ENCODE data around the gene BIRC5.

The BIRC5 gene

DNA sequence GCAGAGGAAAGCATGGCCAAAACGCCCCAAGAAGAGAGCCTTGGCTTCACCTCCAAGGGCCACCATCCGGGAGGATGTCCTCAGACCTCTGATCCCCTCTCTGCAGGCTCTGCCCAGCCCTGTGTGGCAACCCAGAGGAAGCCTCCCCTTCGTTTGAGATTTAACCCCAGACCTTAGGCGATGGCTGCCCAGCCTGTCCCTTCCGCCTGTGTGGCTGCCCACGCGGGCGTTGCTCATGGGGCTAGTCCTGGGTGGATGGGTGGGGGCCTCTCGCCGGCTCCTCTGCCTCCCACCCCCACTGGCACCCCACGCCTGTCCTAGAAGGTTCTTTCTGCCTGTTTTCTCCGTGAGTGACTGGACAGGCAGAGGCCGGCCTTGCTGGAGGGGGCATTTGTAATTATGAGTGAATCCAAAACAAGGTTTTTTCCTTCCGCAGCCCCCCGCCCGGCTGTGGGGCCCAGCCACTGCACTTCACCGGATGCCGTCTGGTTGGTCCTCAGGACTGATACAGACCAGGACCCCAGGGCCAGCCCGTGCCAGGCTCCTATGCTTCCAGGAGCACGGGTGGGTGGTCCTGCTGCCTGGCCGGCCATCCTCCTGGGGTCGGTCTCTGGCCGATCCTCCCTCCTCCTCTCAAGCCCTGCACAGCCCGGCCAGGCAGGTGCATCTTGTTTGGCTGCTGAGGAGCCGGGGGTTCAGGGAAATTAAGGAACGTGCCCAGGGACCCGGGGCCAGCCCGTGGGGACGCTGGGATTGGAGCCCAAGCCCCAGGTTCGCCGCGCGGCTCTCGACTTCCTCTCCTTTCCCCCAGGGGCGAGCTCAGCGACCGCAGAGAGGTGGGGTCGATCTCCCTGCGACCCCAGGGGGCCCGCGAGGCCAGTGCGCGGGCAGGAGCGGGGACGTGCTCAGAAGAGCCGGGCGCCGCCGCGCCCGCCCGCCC, 17.2 kb downstream of the BIRC5 start, which contains the start of gene TMEM235:
Gene TMEM235, plus strand, starts transcription at position 636 of the 940 bp plus-strand sequence. CDS start 393 bp downstream, outside the sequence.
- Histone ChIP-seq H3K9ac (ENCODE audit: low read depth, low read length, poor library complexity, severe bottlenecking) (no peak within 1 kb of the TSS), H2AFZ (ENCODE audit: low read length) (no peak within 1 kb of the TSS), H3F3A (ENCODE audit: low read depth) (no peaks in the 10 kb centered on the region), H3K27me3 (ENCODE audit: insufficient read depth, low read length, poor library complexity, severe bottlenecking) (no peaks in the 10 kb centered on the region), H3K4me3 (ENCODE audit: low read length, poor library complexity, severe bottlenecking) (no peak within 1 kb of the TSS), H3K4me2 (ENCODE audit: low read depth, low read length, poor library complexity, severe bottlenecking) (no peak within 1 kb of the TSS), H3K4me1 (ENCODE audit: insufficient read depth, low read length, poor library complexity, severe bottlenecking) (no peaks in the 10 kb centered on the region), H3K79me2 (ENCODE audit: insufficient read depth, low read length) (no peaks in the 10 kb centered on the region), H4K20me1 (ENCODE audit: insufficient read depth, low read length, poor library complexity, severe bottlenecking) (no peaks in the 10 kb centered on the region), H3K36me3 (ENCODE audit: insufficient read depth, low read length) (no peaks in the 10 kb centered on the region), H3K9me3 (ENCODE audit: insufficient read depth, low read depth, low read length) (no peaks in the 10 kb centered on the region), H3K9me2 (replicated peaks; ENCODE audit: low read depth, low read length) (no peaks in the 10 kb centered on the region)
- TF ChIP-seq EZH2phosphoT487 (IDR thresholded peaks at IDR 0.05; ENCODE audit: borderline replicate concordance): no peak
- TF ChIP-seq, protein P1, sequence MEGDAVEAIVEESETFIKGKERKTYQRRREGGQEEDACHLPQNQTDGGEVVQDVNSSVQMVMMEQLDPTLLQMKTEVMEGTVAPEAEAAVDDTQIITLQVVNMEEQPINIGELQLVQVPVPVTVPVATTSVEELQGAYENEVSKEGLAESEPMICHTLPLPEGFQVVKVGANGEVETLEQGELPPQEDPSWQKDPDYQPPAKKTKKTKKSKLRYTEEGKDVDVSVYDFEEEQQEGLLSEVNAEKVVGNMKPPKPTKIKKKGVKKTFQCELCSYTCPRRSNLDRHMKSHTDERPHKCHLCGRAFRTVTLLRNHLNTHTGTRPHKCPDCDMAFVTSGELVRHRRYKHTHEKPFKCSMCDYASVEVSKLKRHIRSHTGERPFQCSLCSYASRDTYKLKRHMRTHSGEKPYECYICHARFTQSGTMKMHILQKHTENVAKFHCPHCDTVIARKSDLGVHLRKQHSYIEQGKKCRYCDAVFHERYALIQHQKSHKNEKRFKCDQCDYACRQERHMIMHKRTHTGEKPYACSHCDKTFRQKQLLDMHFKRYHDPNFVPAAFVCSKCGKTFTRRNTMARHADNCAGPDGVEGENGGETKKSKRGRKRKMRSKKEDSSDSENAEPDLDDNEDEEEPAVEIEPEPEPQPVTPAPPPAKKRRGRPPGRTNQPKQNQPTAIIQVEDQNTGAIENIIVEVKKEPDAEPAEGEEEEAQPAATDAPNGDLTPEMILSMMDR (conservative IDR thresholded peaks at IDR 0.05; ENCODE audit: low read length): no peak

- no peak overlapping the region for H3K4me3 ChIP-seq (ENCODE audit: low read length, poor library complexity, severe bottlenecking)
- H2AFZ ChIP-seq (ENCODE audit: low read length): no peak overlapping the region
- H3K9me3 ChIP-seq (ENCODE audit: insufficient read depth, low read depth, low read length): no peaks in the 10 kb centered on the region
- no peak overlapping the region for H3K9ac ChIP-seq (ENCODE audit: low read depth, low read length, poor library complexity, severe bottlenecking)
- H3K4me2 ChIP-seq (ENCODE audit: low read depth, low read length, poor library complexity, severe bottlenecking): no peak overlapping the region
- H3K79me2 ChIP-seq (ENCODE audit: insufficient read depth, low read length): no peaks in the 10 kb centered on the region
- no peaks in the 10 kb centered on the region for H3K4me1 ChIP-seq (ENCODE audit: insufficient read depth, low read length, poor library complexity, severe bottlenecking)
- no peak for TF ChIP-seq EZH2phosphoT487 (IDR thresholded peaks at IDR 0.05; ENCODE audit: borderline replicate concordance)
- TF ChIP-seq, protein P1 (conservative IDR thresholded peaks at IDR 0.05; ENCODE audit: low read length): no peak
- H3K27me3 ChIP-seq (ENCODE audit: insufficient read depth, low read length, poor library complexity, severe bottlenecking): no peaks in the 10 kb centered on the region
- no peaks in the 10 kb centered on the region for H3K36me3 ChIP-seq (ENCODE audit: insufficient read depth, low read length)
- no peaks in the 10 kb centered on the region for H4K20me1 ChIP-seq (ENCODE audit: insufficient read depth, low read length, poor library complexity, severe bottlenecking)
- H3F3A ChIP-seq (ENCODE audit: low read depth): no peaks in the 10 kb centered on the region
- H3K9me2 ChIP-seq (replicated peaks; ENCODE audit: low read depth, low read length): no peaks in the 10 kb centered on the region
Measured at GRCh38 chr17:78231991-78232858, 18.2 kb downstream of the BIRC5 start.

DNA sequence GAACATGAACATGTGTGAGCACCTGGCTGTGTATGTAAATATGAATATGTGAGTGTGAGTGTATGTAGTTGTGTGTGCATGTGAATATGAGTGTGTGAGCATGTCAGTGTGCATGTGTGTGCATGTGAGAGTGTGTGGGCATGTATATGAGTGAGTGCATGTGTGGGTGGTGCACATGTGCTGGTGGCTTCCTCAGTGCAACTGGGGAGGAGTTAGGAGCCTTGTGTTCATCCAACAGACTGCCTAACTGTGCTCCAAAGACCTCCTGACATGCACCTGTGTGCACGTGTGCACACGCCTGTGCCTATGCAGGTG, 18.8 kb downstream of the BIRC5 start:
- H3K4me2 ChIP-seq (ENCODE audit: low read depth, low read length, poor library complexity, severe bottlenecking): no peak overlapping the region
- H3K9me3 ChIP-seq (ENCODE audit: insufficient read depth, low read depth, low read length): no peaks in the 10 kb centered on the region
- H4K20me1 ChIP-seq (ENCODE audit: insufficient read depth, low read length, poor library complexity, severe bottlenecking): no peaks in the 10 kb centered on the region
- TF ChIP-seq EZH2phosphoT487 (IDR thresholded peaks at IDR 0.05; ENCODE audit: borderline replicate concordance): no peak
- TF ChIP-seq, protein P1 (conservative IDR thresholded peaks at IDR 0.05; ENCODE audit: low read length): no peak
- H3K4me3 ChIP-seq (ENCODE audit: low read length, poor library complexity, severe bottlenecking): no peak overlapping the region
- H3K27me3 ChIP-seq (ENCODE audit: insufficient read depth, low read length, poor library complexity, severe bottlenecking): no peaks in the 10 kb centered on the region
- H3K4me1 ChIP-seq (ENCODE audit: insufficient read depth, low read length, poor library complexity, severe bottlenecking): no peaks in the 10 kb centered on the region
- H3F3A ChIP-seq (ENCODE audit: low read depth): no peaks in the 10 kb centered on the region
- no peaks in the 10 kb centered on the region for H3K36me3 ChIP-seq (ENCODE audit: insufficient read depth, low read length)
- H3K79me2 ChIP-seq (ENCODE audit: insufficient read depth, low read length): no peaks in the 10 kb centered on the region
- H2AFZ ChIP-seq (ENCODE audit: low read length): no peak overlapping the region
- no peaks in the 10 kb centered on the region for H3K9me2 ChIP-seq (replicated peaks; ENCODE audit: low read depth, low read length)
- H3K9ac ChIP-seq (ENCODE audit: low read depth, low read length, poor library complexity, severe bottlenecking): no peak overlapping the region
